Fibroblast of skin of right quadriceps (primary cell): ENCODE data around the gene GPR161.
"Not testable (repeated sequence)": the region's sequence is repeated elsewhere in the genome, so short reads cannot be mapped to it uniquely, and the experiment has no call there.

ENCODE experiments used
- DNase-seq: peaks from one replicate; pipeline ENCODE4 v3.0.0-alpha.2; 2013

GPR161 gene, protein sequence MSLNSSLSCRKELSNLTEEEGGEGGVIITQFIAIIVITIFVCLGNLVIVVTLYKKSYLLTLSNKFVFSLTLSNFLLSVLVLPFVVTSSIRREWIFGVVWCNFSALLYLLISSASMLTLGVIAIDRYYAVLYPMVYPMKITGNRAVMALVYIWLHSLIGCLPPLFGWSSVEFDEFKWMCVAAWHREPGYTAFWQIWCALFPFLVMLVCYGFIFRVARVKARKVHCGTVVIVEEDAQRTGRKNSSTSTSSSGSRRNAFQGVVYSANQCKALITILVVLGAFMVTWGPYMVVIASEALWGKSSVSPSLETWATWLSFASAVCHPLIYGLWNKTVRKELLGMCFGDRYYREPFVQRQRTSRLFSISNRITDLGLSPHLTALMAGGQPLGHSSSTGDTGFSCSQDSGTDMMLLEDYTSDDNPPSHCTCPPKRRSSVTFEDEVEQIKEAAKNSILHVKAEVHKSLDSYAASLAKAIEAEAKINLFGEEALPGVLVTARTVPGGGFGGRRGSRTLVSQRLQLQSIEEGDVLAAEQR

DNA sequence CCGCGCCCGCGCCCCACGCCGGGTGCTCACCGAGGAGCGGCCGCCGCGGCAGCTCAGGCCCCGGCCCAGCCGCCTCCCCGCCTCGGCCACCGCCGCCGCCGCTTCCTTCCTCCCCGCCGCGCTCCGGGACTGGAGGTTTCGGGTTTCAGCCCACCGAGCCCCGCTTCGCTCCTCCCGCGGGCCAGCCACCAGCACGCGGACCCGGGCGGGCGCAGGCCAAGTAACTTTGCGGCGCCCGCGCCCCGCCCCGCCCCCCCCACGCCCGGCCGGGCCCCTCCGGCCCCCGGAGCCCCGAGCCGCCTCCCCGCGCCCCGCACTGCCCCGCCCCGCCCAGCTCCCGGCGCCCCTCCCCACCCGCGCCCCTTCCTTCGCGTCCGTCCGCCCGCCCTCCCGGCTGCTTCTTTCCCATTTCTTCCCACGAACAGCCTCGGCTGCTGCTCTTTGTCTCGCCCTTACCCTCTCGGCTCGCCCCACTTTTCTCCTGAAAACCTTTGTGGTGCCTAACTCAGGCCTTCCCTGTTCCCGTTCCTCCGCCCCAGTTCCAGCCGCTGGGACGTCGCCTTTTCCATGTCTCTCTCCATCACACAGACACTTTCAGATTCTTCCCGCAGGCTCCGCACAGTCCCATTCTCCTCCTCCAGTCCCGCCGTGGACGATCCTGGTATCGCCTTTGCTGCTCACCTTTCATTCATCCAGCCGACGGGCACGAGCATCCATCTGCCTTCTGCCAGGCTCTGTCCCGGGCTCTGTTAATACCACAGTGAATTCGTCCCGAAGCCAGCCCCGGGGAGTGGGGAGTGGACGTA is at the start of gene GPR161:
TSS of gene GPR161 (minus strand) at position 222 of the 806 bp plus-strand sequence. CDS start 32,080 bp downstream, outside the sequence.
- peak; percentile 55 for DNase-seq

DNA sequence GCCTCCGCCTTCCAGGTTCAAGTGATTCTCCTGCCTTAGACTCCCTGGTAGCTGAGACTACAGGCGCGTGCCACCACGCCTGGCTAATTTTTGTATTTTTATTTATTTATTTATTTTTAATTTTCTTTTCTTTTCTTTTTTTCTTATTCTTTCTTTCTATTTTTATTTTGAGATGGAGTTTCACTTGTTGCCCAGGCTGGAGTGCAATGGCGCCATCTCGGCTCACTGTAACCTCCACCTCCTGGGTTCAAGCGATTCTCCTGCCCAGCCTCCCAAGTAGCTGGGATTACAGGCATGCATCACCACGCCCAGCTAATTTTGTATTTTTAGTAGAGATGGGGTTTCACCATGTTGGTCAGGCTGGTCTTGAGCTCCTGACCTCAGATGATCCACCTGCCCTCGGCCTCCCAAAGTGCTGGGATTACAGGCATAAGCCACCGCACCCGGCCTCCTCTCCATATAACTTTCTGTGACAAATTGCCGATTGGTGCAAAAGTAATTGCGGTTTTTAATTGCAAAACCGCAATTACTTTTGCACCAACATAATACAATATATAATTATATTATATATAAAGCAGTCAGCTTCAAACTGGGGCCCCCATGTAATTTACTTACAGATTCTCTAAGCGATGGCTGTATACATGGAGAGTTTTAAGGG is 44.5 kb upstream of the GPR161 start:
- not testable (repeated sequence) for DNase-seq

DNA sequence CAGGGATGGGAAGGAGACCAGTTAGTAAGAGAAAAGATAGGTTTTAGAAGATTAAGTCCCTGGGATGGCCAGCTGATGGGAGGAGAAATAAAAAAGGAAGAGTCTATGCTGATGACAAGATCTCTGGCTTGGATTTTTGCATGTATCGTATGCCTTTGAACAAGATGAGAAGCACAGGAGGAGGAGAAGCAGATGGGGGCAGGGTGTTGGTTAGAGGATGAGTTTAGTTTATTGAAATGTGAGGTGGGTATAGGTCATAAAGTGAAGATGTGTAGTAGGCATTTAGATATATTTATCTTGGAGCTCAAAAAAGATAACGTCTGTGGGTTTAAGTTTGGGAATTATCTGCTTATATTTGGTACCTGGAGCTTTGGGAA is 43.4 kb upstream of the GPR161 start:
- DNase-seq = no peak

DNA sequence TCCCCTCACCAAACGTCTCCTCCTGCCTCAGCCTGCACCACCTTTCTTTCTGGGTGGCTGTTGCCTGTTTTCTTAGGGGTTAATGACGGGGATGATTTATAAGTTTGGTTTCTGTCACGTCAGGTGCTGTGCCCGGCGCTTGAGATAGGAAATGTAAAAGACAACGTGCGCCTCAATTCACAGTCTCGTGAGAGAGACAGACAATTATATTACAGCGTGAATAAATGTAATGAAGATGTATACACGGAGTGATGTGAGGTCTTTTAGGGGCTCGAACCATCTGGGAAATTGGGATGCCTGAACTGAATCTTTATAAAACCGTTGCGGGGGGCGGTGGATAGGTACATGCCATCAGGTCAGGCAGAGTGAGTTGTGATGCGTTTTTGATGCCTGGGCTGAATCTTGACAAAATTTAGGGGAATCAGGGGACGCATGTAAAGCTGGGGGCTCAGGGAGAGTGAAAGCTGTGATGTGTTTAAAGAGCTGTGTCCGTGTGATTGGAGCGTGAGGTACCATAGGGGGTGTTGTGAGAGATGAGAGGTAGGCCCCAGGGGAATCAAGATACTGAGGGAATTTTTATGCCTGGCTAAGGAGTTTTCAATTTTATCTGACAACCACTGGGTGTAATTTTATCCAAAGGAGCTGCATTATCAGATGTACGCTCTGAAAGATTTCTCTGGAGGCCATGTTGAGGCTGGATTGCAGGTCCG is 42.9 kb upstream of the GPR161 start:
- peak; percentile 17 for DNase-seq

DNA sequence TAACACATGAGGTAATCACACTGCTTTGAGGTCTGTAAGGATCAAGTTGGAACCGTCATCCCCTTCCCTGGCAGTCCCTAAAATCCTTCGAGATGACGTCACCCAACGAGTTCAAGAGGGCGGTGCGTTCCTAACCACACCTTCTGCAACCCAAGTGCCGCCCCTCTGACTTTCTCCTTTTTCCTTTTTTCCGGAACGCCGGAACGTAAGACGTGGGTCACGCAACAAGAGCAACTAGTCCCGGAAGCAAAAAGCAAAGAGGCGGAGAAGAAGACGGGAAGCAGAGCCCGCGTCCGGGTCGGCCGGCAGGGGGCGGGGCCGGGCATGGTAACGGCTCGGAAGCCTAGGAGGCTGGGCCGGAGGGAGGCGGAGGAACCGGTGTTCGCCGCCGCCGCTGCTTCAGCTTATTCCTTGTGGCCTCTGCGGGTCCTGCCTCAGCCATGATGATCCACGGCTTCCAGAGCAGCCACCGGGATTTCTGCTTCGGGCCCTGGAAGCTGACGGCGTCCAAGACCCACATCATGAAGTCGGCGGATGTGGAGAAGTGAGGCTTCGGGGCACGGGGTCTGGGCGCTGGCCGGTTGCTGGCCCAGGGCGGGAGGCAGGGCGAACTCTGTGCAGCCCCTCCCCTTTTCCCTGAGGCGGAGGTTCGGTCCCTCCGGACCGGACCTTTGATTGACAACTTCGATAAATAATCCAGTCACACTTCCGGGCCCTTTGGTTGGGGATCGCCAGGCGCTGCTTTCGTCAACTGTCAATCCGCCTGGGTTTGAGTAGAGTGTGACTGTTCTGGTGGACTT is 42.1 kb upstream of the GPR161 start, which contains the start of gene TIPRL:
TSS of gene TIPRL (plus strand) at position 325 of the 800 bp plus-strand sequence. CDS start at position 441, 116 bp downstream.
- peak; percentile 100 for DNase-seq

DNA sequence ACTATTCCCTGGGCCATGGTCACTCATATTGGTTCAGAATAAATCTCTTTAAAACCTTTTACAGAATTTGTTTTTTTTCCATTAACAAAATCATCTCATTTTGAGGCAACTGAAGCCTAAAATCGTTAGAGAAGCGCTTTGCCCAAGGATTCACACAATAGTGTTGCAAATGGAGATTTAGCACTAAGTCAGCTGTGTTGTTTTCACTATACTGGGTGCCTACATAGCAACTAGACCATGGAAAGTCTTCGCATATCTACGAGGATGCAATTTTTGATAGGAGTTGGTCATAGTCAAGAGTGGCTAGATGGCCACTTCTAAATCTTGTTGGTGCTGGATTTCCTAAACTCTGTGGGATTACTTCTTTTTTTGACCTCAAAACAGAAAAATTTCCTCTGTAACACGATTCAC is 41.5 kb upstream of the GPR161 start:
- no peak for DNase-seq

DNA sequence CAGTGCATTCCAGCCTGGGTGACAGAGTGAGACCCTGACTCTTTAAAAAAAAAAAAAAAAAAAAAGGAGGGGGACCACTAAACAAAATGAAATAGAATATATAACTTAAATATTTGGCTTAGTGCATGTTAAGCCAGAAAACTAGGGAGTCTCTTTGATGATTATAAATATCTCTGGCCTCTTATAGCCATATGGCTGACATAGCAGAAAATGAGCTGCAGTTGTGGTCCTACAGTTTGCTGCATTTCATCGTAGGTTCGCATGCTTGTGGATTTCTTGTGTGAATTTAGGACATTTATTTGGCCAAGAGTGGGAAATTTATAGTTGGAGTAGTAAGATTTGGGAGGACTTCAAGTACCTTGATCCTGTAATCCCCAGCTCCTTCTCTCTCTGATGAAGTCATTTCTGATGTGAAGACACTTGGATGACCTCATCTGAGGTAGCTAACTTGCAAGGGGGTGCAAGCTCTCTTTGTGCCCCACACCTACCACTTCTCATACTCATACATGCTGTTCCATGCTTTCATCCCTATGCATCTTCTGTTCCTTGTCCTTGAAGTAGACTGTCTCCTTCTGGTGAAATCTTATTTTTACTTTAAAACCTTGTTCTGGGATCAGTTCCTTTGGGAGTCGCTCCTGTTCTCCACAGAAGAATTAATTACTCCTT is 35.7 kb upstream of the GPR161 start:
- no peak for DNase-seq

DNA sequence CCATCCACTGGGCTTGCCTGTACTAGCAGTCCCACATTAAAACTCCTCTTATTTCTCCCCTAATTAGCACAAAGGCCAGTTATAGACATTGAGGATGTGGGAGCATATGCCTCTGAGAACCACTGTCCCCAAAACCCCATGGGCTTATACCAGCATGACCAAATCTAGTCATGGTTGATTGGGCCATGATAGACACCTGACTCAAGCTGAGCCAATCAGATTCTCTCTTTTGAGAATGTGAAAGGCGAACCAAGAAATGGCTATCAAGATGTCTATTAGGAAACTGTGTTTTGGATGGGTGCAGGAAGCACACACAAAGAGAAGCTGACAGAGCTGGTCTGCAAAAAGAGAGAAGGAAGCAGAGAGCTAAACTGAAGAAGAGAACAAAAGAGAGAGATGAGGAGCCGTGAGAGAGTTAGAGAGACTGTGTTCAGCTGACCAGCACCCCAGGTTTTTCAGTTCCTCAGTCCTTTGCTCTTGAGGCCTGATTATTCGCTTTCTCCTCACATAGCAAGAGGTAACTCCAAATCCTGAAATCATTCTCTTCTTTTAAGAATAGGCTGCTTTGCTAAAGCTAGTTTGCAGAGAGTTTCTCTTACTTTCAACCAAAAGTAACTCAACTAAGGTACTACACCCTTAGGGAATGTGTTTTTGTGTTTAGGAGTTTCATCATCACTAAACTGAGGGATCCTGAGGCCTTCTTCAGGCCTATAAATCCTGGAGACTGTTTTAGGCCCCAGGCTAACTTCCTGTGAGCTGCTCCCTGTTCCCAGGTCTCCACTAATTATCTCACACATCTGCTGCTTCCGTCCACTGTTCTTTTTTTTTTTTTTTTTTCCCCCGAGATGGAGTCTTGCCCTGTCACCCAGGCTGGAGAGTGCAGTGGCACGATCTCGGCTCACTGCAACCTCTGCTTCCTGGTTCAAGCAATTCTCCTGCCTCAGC is 34.1 kb upstream of the GPR161 start:
- DNase-seq = no peak

DNA sequence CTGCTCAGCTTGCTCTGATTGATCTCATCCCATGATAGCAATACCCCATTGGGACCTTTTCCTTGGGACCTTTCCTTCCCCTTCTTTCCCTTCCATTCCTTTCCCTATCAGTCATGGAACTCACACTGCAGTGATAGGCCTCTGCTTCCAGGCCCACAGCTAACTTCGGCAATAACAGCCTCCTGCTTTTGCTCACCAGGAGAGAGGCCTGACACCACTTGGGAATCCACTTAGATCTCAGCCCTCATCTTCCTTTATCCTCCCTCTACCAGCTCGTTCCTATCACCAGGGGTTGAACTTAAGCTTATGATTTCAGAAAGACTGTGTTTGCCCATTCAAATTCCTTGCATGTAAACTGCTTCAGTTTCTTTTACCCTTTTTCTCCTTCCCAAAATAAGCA is 31.1 kb upstream of the GPR161 start:
- no peak for DNase-seq

DNA sequence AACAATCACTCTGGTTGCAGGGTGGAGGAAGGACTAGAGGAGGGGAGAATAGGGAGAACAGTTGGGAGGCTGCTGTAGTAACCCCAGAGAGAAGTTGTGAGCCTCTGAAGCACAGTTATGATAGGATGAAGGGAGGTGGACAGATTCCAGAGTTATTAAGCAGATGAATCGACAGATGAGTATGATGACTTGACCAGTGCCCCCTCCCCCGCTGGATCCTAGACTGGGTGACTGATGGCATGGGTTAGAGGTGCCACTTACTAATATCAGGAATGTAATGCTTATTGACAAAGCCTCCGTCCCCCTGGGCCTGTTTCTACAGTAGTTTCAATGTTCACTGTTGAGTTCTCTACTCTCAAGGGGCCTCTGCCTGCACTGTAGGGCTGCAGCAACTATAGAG is 28.0 kb upstream of the GPR161 start:
- DNase-seq = peak; percentile 25

DNA sequence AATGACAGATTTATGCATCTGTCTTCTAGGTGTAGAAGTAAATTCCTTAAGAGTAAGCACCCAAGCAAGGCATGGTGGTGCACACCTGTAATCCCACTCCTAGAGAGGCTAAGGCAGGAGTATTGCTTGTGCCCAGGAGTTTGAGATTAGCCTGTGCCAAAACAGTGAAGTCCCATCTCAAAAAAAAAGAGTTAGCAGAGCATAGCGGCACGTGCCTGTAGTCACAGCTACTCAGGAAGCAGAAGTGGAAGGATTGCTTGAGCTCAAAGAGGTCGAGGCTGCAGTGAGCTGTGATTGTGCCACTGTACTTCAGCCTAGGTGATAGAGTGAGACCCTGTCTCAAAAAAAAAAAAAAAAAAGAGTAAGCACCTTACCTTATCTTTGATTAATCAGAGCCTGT is 26.9 kb upstream of the GPR161 start:
- DNase-seq = no peak

DNA sequence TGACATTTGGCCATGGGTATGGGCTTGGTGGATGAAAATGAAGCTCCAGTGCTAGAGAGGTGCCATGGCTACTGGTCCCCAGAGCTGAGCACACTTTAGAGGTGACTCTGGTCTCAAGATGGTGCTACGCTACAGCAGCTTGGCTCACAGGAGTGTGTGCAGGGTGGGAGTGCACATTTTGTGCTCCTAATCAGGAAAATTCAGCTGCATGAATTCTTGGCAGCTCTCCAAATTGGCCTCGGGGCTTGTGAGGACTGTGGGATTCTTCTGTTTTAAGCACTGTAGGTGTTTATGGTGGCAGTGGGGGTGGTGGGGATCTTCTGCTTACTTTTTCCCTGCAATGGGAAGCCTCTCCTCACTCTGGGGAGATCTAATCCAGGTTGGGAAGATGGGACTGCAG is 24.7 kb upstream of the GPR161 start:
- no peak for DNase-seq

DNA sequence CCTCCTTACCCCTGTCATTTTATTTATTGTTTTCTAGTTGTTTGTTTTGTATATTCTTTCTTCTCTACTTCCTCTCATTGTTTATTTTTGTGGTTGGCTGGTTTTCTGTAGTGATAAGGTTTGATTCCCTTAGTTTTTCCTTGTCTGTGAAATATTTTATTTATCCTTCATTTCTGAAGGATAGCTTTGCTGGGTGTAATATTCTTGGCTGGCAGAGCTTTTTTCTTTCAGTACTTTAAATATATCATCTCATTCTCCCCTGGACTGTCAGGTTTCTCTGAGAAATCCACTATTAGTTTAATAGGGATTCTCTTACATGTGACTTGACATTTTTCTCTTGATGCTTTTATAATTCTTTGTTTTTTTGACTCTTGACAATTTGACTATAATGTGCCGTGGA is 23.2 kb upstream of the GPR161 start:
- no peak for DNase-seq

DNA sequence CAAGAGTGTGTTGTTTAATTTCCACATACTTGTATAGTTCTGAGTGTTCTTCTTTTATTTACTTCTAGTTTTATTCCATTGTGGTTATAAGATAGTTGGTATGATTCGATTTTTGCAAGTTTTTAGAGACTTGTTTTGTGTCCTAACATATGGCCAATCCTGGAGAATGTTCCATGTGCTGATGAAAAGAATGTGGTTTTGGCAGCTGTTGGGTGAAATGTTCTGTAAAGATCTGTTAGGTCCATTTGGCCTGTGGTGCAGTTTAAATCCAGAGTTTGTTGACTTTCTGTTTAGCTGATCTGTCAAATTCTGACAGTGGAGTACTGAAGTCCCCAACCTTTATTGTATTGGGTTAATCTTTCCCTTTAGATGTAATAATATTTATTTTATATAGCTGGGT is 22.5 kb upstream of the GPR161 start:
- DNase-seq = no peak

DNA sequence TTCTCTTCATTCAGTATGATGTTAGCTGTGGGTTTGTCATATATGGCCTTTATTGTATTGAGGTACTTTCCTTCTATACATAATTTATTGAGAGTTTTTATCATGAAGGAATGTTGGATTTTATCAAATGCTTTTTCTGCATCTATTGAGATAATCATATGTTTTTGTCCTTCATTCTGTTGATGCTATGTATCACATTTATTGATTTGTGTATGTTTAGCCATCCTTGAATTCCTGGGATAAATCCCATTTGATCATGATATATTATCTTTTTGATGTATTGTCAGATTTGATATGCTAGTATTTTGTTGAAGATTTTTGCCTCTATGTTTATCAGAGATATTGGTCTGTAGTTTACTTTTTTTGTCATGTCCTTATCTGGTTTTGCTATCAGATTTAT is 20.9 kb upstream of the GPR161 start:
- DNase-seq = no peak

DNA sequence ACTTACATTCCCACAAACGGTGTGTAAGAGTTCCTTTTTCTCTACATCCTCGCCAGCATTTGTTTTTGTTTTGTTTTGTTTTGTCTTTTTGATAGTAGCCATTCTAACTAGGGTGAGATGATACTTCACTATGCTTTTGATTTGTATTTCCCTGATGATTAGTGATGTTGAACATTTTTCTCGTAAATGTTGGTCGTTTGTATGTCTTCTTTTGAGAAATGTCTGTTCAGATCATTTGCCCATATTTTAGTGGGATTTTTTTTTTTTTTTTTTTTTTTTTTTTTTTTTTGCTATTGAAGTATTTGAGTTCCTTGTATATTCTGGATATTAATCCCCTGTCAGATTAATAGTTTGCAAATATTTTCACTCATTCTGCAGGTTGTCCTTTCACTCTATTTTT is 19.2 kb upstream of the GPR161 start:
- DNase-seq = no peak

DNA sequence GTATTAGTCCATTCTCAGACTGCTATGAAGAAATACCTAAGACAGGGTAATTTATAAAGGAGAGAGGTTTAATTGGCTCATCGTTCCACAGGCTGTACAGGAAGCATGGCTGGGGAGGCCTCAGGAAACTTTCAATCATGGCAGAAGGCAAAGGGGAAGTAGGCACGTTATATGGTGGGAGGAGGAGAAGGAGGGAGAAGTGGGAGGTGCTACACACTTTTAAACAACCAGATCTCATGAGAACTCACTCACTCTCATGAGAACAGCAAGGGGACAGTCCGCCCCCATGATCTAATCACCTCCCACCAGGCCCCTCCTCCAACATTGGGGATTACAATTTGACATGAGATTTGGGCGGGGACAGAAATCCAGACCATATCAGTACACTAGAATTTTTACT is 18.0 kb upstream of the GPR161 start:
- DNase-seq = not testable (repeated sequence)

DNA sequence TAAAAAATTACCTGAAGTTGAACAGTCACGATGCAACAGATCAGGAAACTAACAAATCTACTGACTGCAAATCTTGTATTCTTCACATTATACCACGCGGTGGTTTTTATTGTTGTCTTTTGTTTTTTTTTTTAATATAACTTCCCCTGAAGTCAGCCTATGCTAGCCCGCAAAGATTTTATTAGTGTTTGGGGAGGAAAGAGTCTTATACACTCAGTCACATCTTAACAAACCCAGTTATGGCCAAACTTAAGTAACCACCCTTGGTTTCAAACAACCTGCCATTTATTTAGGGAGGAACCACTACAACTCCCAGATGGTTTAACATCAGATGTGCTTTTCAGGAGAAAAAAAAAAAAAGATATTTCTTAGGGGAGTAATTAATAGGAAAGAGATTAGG is 15.2 kb upstream of the GPR161 start:
- no peak for DNase-seq

DNA sequence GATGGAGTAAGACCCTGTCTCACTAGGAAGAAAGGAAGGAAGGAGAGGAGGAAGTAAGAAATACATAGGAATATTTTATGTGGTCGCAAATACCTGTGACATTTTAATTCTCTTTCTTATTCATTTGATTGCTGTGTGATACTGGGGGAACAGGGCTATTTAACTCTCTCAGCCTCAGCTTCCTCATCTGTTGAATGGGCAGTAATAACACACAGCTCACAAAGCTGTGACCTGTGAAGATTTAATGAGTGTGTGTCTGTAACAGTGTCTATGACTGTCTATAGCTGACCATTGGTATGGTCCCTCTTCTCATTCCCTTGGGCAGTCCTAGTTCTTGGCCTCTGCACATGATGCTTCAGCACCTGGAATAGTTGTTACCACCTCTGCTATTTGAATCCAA is 13.6 kb upstream of the GPR161 start:
- DNase-seq = no peak

DNA sequence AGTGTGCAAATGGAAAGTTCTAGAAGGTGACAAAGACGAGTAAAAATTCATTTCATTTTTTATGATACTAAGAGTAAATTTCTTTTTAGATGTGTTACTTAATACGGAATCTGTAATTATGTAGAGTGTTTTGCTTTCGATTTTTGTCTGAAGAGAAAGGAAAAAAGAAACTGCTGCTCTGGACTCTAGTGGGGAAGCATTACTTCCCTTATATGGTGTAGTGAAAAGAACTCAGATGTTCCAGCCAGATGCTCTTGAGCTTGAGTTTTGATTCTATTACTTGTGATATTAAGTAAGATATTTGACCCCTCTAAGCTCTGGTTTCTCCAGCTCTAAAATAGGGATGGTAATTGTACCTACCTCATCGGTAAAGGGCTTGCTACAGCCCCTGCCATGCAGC is 12.2 kb upstream of the GPR161 start:
- DNase-seq = no peak
